HG03095 (cell line): Measurements from ENCODE around the gene CAVIN1.
"Not testable (repeated sequence)": the region's sequence is repeated elsewhere in the genome, so short reads cannot be mapped to it uniquely, and the experiment has no call there.

ENCODE experiments used
- ATAC-seq: cut with Tn5 transposase; IDR thresholded peaks from one replicate; pipeline ENCODE4 v1.9.1; 2021; ENCODE audit warnings: moderate library complexity; ENCODE audit not compliant: unreplicated experiment

CAVIN1 gene

DNA sequence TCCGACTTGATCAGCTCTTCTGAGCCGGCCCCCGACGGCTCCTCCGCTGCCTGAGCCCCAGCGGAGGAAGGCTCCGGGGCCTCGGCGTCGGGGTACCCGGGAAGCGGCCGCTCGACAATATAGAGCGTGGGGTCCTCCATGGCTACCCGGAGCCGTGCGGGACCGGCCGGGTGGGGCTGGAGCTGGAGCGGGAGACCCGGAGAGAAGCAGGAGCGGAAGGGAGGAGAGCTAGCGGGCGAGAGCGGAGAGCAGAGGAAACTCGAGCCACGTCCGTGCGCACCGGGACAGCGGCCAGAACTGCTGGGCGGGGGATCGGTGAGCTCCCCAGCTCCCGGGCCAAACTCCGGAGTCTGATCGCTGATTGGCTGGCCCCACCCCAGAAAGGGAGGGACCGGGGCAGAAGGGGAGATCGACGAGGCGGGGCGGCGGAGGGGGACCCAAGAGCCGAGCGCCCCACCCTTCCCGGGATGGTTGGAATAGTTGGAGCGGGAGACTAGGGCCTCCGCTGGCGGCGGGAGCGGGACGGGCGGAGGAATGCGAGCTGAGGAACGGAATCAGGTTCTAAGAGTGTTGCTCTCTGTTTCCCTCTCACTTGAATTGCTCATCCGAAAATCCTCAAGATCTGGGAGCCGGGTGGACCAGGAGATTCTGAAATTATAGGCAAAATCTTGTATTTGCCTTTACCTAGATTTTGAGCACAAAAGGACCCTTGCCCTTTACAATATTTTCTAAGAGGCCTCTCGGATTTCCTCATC is at the start of gene CAVIN1:
Gene CAVIN1 (minus strand): TSS at position 299 of the 755 bp plus-strand sequence. CDS start 159 bp downstream, at position 140.
- ATAC-seq, result no peak

- no peak for ATAC-seq
These were observed 44.8 kb upstream of the CAVIN1 start for GRCh38 chr17:42467889-42468288.

DNA sequence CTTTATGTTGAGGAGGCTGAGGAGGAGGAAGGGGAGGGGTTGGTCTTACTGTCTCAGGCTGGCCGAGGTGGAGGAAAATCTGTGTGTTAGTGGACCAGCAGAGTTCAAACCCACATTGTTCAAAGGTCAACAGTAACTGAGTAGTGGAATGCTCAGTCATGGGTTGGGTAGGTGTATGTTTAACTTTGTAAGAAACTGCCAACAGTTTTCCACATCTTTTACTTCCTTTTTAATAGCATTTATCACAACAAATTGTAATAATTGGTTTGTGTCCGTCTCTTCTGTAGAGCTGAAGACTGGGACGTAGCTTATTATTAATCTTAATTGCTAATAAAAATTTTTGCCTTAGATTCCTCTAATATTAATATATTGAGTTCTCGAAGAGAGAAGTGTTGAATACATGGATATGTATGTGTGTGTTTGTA is 40.9 kb upstream of the CAVIN1 start:
- no peak for ATAC-seq

DNA sequence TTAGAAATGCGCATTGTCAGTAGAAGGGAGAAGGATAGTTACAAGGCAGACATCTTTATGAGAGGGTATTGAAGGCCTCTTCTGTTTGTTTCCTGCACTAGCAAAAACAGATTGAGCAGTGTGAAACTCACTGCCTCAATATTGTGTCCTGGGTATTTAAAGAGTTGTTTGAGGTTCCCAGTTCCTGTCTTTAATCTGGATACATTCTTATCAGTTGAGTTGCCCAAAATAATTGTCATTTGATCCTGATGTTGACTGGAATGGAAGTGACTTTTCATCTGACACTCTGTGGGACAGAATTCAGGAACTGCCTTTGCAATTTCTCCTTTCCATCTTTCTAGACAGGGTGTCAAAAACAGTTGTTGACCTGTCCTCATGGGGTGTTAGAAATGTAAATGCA is 37.3 kb upstream of the CAVIN1 start:
- ATAC-seq, result no peak

DNA sequence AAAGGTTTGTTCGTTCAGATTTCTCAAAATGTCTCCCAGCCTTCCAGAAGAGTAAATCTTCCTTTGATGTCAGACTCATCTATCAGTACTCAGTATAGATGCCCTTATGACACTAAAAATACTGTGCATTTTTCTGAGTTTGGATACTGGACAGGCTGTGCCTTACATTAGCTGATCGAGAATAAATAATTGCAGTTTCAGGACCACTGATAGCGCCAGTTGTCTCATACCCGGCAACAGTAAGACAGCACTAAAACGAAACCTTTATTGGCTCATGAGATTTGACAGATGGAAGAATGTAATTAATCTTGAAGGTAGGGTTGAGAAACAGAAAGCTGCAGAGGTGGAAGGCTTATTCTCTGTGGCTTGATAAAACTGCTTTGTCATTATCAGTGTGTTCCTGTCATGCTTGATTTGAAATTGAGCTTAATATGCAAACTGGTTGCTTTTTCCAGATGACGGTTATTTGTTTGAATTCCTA is 36.8 kb upstream of the CAVIN1 start:
- no peak for ATAC-seq

DNA sequence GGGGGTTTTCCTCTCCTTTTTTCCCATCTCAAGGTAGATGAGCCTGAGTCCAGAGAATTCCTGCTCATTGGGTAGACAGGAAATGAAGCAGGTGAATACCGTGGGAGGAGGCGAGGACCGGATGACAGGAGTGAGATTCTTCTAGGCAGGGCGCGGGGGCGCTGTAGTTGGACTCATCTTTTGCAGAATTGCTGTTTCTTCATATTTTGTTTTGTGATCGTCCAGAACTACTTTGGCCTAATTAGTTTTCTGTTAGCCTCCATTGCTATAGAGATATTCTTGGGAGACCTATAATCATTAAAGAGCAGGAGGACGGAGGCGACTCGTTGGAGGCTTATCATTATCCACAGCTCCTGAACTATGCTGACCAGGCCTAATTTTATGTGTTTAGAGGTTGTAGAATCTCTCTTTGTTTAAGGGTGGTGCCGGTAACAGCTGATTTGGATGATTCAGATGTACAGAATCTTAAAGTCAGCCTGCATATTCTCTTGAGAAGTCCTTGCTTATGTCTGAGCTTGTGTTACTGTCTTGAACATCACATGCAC is 36.3 kb upstream of the CAVIN1 start:
- no peak for ATAC-seq

DNA sequence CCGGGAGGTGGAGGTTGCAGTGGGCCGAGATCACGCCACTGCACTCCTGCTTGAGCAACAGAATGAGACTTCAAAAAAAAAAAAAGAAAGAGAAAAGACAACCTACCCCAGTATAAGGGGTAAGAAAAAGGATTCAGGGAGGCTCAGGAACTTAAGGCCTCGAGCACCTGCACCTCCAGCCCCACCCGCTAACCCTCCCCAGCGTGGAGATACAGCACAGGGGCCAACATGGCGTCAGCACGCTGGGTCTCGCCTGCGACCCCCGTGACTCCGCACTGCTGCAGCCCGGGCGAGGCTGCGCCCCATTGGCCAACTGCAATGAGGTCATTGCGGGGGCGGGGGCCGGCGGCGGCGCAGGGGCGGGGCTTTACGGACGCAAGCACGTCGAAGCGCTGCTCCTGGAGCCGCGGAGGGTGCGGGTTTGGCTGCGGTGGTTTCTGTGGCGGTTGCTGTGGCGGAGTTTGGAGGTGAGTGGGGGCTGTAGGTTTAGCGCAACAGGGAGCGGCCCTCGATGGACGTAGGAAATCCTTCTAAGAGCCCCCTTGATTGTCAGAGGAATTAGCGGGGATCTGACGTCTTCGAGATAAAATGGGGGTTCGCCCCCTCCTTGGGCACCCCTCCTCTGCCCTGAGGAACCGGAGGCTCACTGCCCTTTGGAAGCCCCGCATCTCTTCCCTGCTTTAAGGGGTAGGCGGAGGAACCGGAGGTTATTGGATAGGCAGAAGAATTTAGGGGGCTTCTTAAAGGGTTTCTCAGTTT is 35.6 kb upstream of the CAVIN1 start, which contains the start of gene ATP6V0A1:
Gene ATP6V0A1 (plus strand): TSS at position 382 of the 759 bp plus-strand sequence. CDS start 2,017 bp downstream, outside the sequence.
- ATAC-seq, result peak; percentile 67

DNA sequence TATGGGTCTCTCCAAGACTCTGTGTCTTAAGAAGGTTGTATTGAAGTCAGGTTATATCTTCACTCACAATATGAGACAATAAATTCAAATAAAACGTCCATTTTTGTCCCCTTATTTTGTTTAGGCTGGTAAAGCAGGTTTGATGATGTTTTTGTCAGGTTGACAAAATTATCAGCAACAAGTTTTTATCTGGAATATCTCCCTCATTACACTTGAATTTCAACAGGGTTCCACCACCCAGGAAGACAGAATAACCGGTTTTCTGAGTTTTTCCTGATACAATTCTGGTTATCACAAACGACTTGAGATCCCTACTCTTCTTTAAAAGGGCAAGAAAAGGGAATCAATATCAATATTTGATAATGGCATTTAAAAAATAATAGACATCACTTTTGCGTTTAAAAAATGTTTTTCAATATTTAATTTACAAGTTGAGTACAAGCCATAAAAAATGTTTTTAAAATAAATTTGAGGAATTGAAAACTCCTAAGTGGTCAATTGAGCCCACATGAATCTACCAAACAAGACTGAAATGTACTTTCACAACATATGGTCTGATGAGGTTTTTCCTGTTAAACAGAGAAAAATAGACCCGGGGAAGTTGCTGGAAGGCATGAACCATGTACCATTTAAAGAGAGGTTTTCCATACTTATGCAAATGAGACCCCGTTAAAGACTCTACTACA is 34.2 kb upstream of the CAVIN1 start:
- no peak for ATAC-seq

GRCh38 chr17:42456223-42457106 is 33.4 kb upstream of the CAVIN1 start:
- peak; percentile 37 for ATAC-seq

GRCh38 chr17:42454987-42455386 is 31.9 kb upstream of the CAVIN1 start:
- not testable (repeated sequence) for ATAC-seq

DNA sequence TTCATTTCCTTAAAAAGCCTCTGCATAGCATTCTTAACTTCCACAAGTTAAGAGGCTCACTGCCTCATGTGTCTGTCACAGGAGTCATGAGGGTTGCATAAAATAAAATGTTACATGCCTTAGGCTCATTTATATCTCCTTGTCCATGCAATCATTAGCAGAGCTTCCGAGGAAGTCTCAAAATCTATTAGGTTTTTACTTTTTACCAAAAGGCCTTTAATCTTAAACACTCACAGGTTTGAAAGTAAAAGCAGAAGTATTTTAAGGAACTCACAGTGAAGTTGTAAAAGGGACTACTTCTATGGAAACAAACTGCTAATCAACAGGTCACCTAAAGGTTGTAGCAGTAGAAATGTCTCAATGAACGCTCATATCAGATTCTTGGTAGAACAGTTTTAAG is 30.4 kb upstream of the CAVIN1 start:
- ATAC-seq, result no peak

- ATAC-seq, result not testable (repeated sequence)
These were observed 28.2 kb upstream of the CAVIN1 start for GRCh38 chr17:42451270-42451669.

DNA sequence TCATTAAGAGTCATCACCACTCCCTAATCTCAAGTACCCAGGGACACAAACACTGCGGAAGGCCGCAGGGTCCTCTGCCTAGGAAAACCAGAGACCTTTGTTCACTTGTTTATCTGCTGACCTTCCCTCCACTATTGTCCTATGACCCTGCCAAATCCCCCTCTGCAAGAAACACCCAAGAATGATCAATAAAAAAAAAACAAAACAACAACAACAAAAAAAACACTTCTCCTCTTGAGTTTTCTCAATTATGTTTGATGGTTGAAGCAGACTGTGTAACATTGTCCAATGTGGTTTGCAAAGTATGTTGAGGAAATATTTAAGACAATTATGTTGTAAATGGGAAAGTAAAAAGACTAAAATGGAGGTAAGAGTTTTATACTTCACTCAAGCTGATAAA is 26.8 kb upstream of the CAVIN1 start:
- ATAC-seq, result not testable (repeated sequence)

GRCh38 chr17:42449176-42449575 is 26.1 kb upstream of the CAVIN1 start:
- not testable (repeated sequence) for ATAC-seq

- no peak for ATAC-seq
These were observed 19.1 kb upstream of the CAVIN1 start for GRCh38 chr17:42442196-42442565.

GRCh38 chr17:42441371-42442195 is 18.5 kb upstream of the CAVIN1 start:
- no peak for ATAC-seq

DNA sequence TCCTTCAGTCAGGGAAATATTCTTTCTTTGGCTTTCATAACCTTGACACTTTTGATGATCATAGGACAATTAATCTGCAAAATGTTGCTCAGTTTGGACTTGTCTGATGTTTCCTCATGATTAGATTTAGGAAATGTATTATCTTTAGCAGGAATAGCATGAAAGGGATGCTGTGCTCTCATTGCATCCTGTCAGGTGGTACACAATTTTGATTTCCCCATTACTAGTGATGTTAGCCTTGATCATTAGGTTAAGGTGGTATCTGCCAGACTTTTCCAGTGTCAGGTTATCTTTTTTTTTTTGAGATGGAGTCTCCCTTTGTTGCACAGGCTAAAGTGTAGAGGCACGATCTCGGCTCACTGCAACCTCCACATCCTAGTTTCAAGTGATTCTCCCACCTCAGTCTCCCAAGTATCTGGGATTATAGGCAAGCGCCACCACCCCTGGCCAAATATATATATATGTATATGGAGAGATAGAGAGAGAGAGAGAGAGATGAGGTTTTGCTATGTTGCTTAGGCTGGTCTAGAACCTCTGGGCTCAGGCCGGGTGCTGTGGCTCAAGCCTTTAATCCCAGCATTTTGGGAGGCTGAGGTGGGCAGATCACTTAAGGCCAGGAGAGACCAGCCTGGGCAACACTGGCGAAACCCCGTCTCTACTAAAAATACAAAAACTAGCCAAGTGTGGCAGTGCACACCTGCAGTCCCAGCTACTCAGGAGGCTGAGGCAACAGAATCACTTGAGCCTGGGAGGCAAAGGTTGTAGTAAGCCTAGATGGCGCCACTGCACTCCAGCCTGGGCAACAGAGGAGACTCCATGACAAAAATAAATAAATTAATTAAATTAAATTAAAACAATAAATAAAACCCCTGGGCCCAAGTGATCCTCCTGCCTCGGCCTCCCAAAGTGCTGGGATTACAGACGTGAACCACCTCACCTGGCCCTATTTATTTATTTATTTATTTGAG is 15.8 kb upstream of the CAVIN1 start:
- ATAC-seq, result no peak

DNA sequence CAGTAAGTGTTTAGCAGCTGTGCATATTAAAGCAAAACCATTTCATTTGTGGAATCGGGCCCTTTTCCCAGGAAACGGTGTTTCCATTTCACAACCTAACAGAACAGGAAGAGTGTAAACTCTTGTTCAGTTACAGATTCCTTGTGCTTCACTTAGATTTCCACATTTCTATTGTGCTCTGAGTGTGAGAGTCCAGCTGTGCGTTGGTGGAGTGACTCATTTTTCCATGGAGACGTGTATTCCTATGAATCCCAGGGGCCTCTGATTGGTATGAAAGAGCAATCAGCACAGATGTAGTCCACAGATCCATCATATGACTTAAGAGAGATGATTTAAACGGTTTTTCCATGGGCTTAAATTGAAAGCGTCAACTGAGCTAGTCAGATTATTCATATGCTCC is 13.3 kb upstream of the CAVIN1 start:
- ATAC-seq, result no peak
